ENCODE results near the gene PDPN.

PDPN gene

GRCh38 chr1:13623021-13623637 lies 39.5 kb downstream of the PDPN start:
- no peak for DNase-seq (ENCODE audit: low read depth)
- no peak for TF ChIP-seq CTCF (conservative IDR thresholded peaks at IDR 0.05; ENCODE audit: low read depth, low read length)
- no peak overlapping the region for H3K4me3 ChIP-seq (ENCODE audit: low read length)

GRCh38 chr1:13624526-13624925 lies 40.9 kb downstream of the PDPN start:
- no peak for DNase-seq (ENCODE audit: low read depth)
- no peak for TF ChIP-seq CTCF (conservative IDR thresholded peaks at IDR 0.05; ENCODE audit: low read depth, low read length)
- no peak overlapping the region for H3K4me3 ChIP-seq (ENCODE audit: low read length)

- no peak overlapping the region for H3K4me3 ChIP-seq (ENCODE audit: low read length)
- no peak for TF ChIP-seq CTCF (conservative IDR thresholded peaks at IDR 0.05; ENCODE audit: low read depth, low read length)
- DNase-seq (ENCODE audit: low read depth), result no peak
Measured at GRCh38 chr1:13627127-13627526, 43.5 kb downstream of the PDPN start.

- TF ChIP-seq CTCF (conservative IDR thresholded peaks at IDR 0.05; ENCODE audit: low read depth, low read length), result no peak
- DNase-seq (ENCODE audit: low read depth), result no peak
- no peak overlapping the region for H3K4me3 ChIP-seq (ENCODE audit: low read length)
Measured at GRCh38 chr1:13628218-13628617, 44.6 kb downstream of the PDPN start.

GRCh38 chr1:13628711-13629110 lies 45.1 kb downstream of the PDPN start:
- TF ChIP-seq CTCF (conservative IDR thresholded peaks at IDR 0.05; ENCODE audit: low read depth, low read length), result no peak
- H3K4me3 ChIP-seq (ENCODE audit: low read length), result no peak overlapping the region
- no peak for DNase-seq (ENCODE audit: low read depth)

- no peak for TF ChIP-seq CTCF (conservative IDR thresholded peaks at IDR 0.05; ENCODE audit: low read depth, low read length)
- DNase-seq (ENCODE audit: low read depth), result no peak
- H3K4me3 ChIP-seq (ENCODE audit: low read length), result no peak overlapping the region
Measured at GRCh38 chr1:13642306-13643004, 58.8 kb downstream of the PDPN start.

GRCh38 chr1:13643017-13643416 lies 59.4 kb downstream of the PDPN start:
- no peak overlapping the region for H3K4me3 ChIP-seq (ENCODE audit: low read length)
- no peak for TF ChIP-seq CTCF (conservative IDR thresholded peaks at IDR 0.05; ENCODE audit: low read depth, low read length)
- no peak for DNase-seq (ENCODE audit: low read depth)
